ENCODE measurements around the gene CD14. TPM values are rescaled to one million over a fixed set of nuclear protein-coding genes. Genes with fewer than 3 reads are reported as not detected.

CD14 gene
- total RNA-seq, 1 experiment from 2014 or later: 0.63 TPM

DNA sequence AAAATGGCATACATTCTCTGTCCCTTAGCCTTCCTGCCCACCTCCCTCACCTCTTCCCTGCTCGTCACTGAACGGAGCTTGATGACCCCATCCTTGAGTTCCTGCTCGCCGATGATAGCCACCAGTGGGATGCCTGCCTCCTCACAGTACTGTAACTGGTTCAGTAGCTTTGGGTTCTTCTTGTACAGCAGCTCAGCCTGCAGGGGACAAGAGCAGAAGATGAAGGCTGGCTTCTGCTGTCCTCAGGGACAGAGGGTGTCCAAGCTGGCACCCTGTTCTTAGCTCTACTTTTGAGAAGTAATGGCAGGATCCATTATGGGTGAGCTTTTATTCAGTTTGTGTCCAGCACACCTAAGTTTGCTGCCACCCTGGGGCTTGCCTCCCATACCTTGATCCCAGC, 41.7 kb upstream of the CD14 start (continued):
- TF ChIP-seq, protein P1, sequence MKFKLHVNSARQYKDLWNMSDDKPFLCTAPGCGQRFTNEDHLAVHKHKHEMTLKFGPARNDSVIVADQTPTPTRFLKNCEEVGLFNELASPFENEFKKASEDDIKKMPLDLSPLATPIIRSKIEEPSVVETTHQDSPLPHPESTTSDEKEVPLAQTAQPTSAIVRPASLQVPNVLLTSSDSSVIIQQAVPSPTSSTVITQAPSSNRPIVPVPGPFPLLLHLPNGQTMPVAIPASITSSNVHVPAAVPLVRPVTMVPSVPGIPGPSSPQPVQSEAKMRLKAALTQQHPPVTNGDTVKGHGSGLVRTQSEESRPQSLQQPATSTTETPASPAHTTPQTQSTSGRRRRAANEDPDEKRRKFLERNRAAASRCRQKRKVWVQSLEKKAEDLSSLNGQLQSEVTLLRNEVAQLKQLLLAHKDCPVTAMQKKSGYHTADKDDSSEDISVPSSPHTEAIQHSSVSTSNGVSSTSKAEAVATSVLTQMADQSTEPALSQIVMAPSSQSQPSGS (CRISPR knock-in tag; IDR thresholded peaks at IDR 0.05; ENCODE audit: borderline replicate concordance, low read depth): no peak
- TF ChIP-seq, protein P2, sequence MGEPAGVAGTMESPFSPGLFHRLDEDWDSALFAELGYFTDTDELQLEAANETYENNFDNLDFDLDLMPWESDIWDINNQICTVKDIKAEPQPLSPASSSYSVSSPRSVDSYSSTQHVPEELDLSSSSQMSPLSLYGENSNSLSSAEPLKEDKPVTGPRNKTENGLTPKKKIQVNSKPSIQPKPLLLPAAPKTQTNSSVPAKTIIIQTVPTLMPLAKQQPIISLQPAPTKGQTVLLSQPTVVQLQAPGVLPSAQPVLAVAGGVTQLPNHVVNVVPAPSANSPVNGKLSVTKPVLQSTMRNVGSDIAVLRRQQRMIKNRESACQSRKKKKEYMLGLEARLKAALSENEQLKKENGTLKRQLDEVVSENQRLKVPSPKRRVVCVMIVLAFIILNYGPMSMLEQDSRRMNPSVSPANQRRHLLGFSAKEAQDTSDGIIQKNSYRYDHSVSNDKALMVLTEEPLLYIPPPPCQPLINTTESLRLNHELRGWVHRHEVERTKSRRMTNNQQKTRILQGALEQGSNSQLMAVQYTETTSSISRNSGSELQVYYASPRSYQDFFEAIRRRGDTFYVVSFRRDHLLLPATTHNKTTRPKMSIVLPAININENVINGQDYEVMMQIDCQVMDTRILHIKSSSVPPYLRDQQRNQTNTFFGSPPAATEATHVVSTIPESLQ (CRISPR knock-in tag; IDR thresholded peaks at IDR 0.05): no peak
- no peak for TF ChIP-seq JAZF1 (CRISPR knock-in tag; IDR thresholded peaks at IDR 0.05)
- TF ChIP-seq, protein P3, sequence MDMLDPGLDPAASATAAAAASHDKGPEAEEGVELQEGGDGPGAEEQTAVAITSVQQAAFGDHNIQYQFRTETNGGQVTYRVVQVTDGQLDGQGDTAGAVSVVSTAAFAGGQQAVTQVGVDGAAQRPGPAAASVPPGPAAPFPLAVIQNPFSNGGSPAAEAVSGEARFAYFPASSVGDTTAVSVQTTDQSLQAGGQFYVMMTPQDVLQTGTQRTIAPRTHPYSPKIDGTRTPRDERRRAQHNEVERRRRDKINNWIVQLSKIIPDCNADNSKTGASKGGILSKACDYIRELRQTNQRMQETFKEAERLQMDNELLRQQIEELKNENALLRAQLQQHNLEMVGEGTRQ (CRISPR knock-in tag; IDR thresholded peaks at IDR 0.05): no peak
- TF ChIP-seq, protein P4, sequence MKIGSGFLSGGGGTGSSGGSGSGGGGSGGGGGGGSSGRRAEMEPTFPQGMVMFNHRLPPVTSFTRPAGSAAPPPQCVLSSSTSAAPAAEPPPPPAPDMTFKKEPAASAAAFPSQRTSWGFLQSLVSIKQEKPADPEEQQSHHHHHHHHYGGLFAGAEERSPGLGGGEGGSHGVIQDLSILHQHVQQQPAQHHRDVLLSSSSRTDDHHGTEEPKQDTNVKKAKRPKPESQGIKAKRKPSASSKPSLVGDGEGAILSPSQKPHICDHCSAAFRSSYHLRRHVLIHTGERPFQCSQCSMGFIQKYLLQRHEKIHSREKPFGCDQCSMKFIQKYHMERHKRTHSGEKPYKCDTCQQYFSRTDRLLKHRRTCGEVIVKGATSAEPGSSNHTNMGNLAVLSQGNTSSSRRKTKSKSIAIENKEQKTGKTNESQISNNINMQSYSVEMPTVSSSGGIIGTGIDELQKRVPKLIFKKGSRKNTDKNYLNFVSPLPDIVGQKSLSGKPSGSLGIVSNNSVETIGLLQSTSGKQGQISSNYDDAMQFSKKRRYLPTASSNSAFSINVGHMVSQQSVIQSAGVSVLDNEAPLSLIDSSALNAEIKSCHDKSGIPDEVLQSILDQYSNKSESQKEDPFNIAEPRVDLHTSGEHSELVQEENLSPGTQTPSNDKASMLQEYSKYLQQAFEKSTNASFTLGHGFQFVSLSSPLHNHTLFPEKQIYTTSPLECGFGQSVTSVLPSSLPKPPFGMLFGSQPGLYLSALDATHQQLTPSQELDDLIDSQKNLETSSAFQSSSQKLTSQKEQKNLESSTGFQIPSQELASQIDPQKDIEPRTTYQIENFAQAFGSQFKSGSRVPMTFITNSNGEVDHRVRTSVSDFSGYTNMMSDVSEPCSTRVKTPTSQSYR (CRISPR knock-in tag; IDR thresholded peaks at IDR 0.05): no peak
- no peak for TF ChIP-seq FOXK1 (CRISPR knock-in tag; IDR thresholded peaks at IDR 0.05)
- TF ChIP-seq, protein P5, sequence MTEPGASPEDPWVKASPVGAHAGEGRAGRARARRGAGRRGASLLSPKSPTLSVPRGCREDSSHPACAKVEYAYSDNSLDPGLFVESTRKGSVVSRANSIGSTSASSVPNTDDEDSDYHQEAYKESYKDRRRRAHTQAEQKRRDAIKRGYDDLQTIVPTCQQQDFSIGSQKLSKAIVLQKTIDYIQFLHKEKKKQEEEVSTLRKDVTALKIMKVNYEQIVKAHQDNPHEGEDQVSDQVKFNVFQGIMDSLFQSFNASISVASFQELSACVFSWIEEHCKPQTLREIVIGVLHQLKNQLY (CRISPR knock-in tag; IDR thresholded peaks at IDR 0.05): no peak

DNA sequence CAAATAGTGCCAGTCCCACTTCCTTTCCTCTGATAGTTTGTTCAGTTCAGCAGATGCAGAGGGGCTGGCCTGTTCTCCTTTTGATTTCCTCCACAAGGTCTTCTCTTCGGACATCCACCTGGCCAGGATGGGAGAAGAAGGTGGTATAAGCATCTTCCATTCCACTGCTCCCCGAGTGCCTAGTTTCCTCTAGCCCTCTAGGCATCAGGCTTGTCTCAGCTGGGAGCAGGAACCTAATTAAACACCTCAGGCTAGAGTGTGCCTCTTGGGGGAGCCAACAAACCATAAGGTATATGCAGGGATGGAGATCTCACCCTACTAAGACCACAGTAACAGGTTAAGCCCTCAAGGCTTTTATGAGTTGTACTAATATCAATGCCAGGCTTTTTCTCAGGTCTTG, 41.2 kb upstream of the CD14 start:
- TF ChIP-seq, protein P5 (CRISPR knock-in tag; IDR thresholded peaks at IDR 0.05): no peak
- TF ChIP-seq ZNF396 (CRISPR knock-in tag; IDR thresholded peaks at IDR 0.05; ENCODE audit: borderline replicate concordance): no peak
- TF ChIP-seq, protein P6, sequence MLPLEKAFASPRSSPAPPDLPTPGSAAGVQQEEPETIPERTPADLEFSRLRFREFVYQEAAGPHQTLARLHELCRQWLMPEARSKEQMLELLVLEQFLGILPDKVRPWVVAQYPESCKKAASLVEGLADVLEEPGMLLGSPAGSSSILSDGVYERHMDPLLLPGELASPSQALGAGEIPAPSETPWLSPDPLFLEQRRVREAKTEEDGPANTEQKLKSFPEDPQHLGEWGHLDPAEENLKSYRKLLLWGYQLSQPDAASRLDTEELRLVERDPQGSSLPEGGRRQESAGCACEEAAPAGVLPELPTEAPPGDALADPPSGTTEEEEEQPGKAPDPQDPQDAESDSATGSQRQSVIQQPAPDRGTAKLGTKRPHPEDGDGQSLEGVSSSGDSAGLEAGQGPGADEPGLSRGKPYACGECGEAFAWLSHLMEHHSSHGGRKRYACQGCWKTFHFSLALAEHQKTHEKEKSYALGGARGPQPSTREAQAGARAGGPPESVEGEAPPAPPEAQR (CRISPR knock-in tag; IDR thresholded peaks at IDR 0.05): no peak
- TF ChIP-seq, protein P4 (CRISPR knock-in tag; IDR thresholded peaks at IDR 0.05): no peak
- TF ChIP-seq, protein P3 (CRISPR knock-in tag; IDR thresholded peaks at IDR 0.05): no peak
- TF ChIP-seq ATF1 (CRISPR knock-in tag; IDR thresholded peaks at IDR 0.05): no peak
- Mint-ChIP-seq H3K4me3 (no peak overlapping the region), H3K27me3 (ENCODE audit: low read depth) (no peaks in the 10 kb centered on the region), H3K9me3 (no peaks in the 10 kb centered on the region), H3K27ac (no peak overlapping the region), H3K4me1 (peaks cover 7% of the 10 kb centered on the region), H3K36me3 (peaks cover 48% of the 10 kb centered on the region)
- ATAC-seq (no peak), DNase-seq (ENCODE audit: low spot score) (no peak)
- CTCF ChIA-PET: interaction anchor here (1.0 kb wide), 1 partner anchor 110 kb away, joined by 3 read pairs; the partner anchor contains the start of genes APBB3 and SLC35A4
- POLR2A ChIA-PET: interaction anchor here (1.0 to 1.1 kb wide), 2 partner anchors 37 to 110 kb away, joined by 3 read pairs; partner anchors contain the start of gene APBB3

Data from WTC11 (cell line).